PC-3 (cell line): ENCODE results near the gene ABL1. TPM values are rescaled to one million over a fixed set of nuclear protein-coding genes. Genes with fewer than 3 reads are reported as not detected.

Source experiments
- ATAC-seq: fragments of 200-7000 bp; cut with Tn5 transposase; 2 replicates; pipeline ENCODE4 v1.9.1; 2020; ENCODE audit warnings: mild to moderate bottlenecking, moderate library complexity
- BruUV-seq: library from RNA; stranded (reverse); fragments of 400-500 nt; replicated peaks from 2 replicates; lab custom pipeline; 2021; lab: Mats Ljungman, UMichigan
- CTCF ChIA-PET: fragments of 300-600 bp; sonication (Branson Sonifier 250); formaldehyde crosslinking; loops from one replicate; lab custom pipeline; 2022; ENCODE audit warnings: antibody characterized with exemption; lab: Charles Lee
- POLR2A ChIA-PET: fragments of 300-600 bp; sonication (Branson Sonifier 250); formaldehyde crosslinking; loops from one replicate; lab custom pipeline; 2022; ENCODE audit warnings: antibody characterized with exemption; ENCODE audit not compliant: unreplicated experiment; lab: Charles Lee
- DNase-seq: peaks from one replicate; pipeline ENCODE4 v3.0.0-alpha.2; 2015
- H2AFZ ChIP-seq: fragments of 300-600 bp; sonication (generic); 2 replicates; pipeline ENCODE4 v1.6.0; 2016; ENCODE audit warnings: antibody characterized with exemption, low read length
- H3F3A ChIP-seq: fragments of 300-600 bp; sonication (generic); one replicate; pipeline ENCODE4 v1.6.0; 2017; ENCODE audit warnings: antibody characterized with exemption, low read length, control low read depth, mild to moderate bottlenecking; ENCODE audit not compliant: unreplicated experiment
- H3K27ac ChIP-seq: fragments of 300-600 bp; sonication (generic); 2 replicates; pipeline ENCODE4 v1.5.1; 2016; ENCODE audit warnings: mild to moderate bottlenecking, low read length
- H3K27me3 ChIP-seq: fragments of 300-600 bp; sonication (generic); 2 replicates; pipeline ENCODE4 v1.6.1; 2016; ENCODE audit warnings: low read length, mixed read lengths
- H3K36me3 ChIP-seq: fragments of 300-600 bp; sonication (generic); 2 replicates; pipeline ENCODE4 v1.6.1; 2016; ENCODE audit warnings: low read depth, mixed run types, low read length, mixed read lengths
- H3K4me1 ChIP-seq: fragments of 300-600 bp; sonication (generic); 2 replicates; pipeline ENCODE4 v1.5.1; 2016; ENCODE audit warnings: low read length; ENCODE audit not compliant: insufficient read depth
- H3K4me2 ChIP-seq: fragments of 300-600 bp; sonication (generic); 2 replicates; pipeline ENCODE4 v1.6.0; 2016; ENCODE audit warnings: low read length
- H3K4me3 ChIP-seq: fragments of 300-600 bp; sonication (generic); 2 replicates; pipeline ENCODE4 v1.5.1; 2016; ENCODE audit warnings: mild to moderate bottlenecking, low read length, mixed read lengths
- H3K79me2 ChIP-seq: fragments of 300-600 bp; sonication (generic); 2 replicates; pipeline ENCODE4 v1.6.1; 2017; ENCODE audit warnings: low read length, mixed read lengths
- H3K9ac ChIP-seq: fragments of 300-600 bp; sonication (generic); 2 replicates; pipeline ENCODE4 v1.6.0; 2016; ENCODE audit warnings: mild to moderate bottlenecking, low read length
- H3K9me2 ChIP-seq: fragments of 300-600 bp; sonication (generic); replicated peaks from 2 replicates; pipeline ENCODE4 v1.6.1; 2016; ENCODE audit warnings: mixed run types, low read length, mixed read lengths
- H3K9me3 ChIP-seq: fragments of 300-600 bp; sonication (generic); 2 replicates; pipeline ENCODE4 v1.6.1; 2016; ENCODE audit warnings: low read length, mixed read lengths
- H4K20me1 ChIP-seq: fragments of 300-600 bp; sonication (generic); 2 replicates; pipeline ENCODE4 v1.6.1; 2016; ENCODE audit warnings: low read length, mixed read lengths
- CTCF ChIP-seq: fragments of 300-600 bp; sonication (generic); conservative IDR thresholded peaks from 2 replicates; pipeline ENCODE4 v1.5.1; 2017; ENCODE audit warnings: antibody characterized with exemption, low read depth, mild to moderate bottlenecking, low read length
- EZH2 ChIP-seq: fragments of 300-600 bp; sonication (generic); IDR thresholded peaks from one replicate; pipeline ENCODE4 v1.6.1; 2017; ENCODE audit warnings: antibody characterized with exemption, mild to moderate bottlenecking, low read length; ENCODE audit not compliant: unreplicated experiment
- EZH2phosphoT487 ChIP-seq: fragments of 300-600 bp; sonication (generic); IDR thresholded peaks from 2 replicates; pipeline ENCODE4 v1.6.1; 2018; ENCODE audit warnings: mild to moderate bottlenecking, antibody characterized with exemption, low read length, borderline replicate concordance
- intact Hi-C: fragments of 100-400 bp; cut with micrococcal nuclease; formaldehyde crosslinking; loops from 2 replicates; pipeline ENCODE4 v1.9.0; 2023
- total RNA-seq: library from RNA; depleted of rRNA; stranded (reverse); fragments of >200 nt; gene quantifications from 2 replicates; pipeline ENCODE4 v1.2.3, GENCODE V29; 2014

ABL1 gene
- total RNA-seq, 1 experiment from 2014 or later, result 22.8 TPM

- CTCF ChIA-PET, result no interaction called here
These were observed 616 bp downstream of the ABL1 start for GRCh38 chr9:130835441-130836298.

GRCh38 chr9:130837002-130837511, 2.0 kb downstream of the ABL1 start:
- Histone ChIP-seq H3K9ac (no peak overlapping the region), H3K79me2 (peaks cover 66% of the 10 kb centered on the region), H3F3A (no peaks in the 10 kb centered on the region), H3K27me3 (no peaks in the 10 kb centered on the region), H3K9me3 (no peaks in the 10 kb centered on the region), H2AFZ (no peak overlapping the region), H3K4me3 (peak overlapping the region; percentile 73), H3K36me3 (no peaks in the 10 kb centered on the region), H4K20me1 (no peaks in the 10 kb centered on the region), H3K4me1 (peaks cover 28% of the 10 kb centered on the region), H3K9me2 (no peaks in the 10 kb centered on the region), H3K27ac (no peak overlapping the region), H3K4me2 (peak overlapping the region; percentile 83)
- no peak for TF ChIP-seq CTCF
- TF ChIP-seq EZH2phosphoT487, result no peak
- TF ChIP-seq EZH2, result no peak
- POLR2A ChIA-PET, result no interaction called here
- CTCF ChIA-PET, result no interaction called here
- intact Hi-C loops, result no loop called here
- BruUV-seq, result no TSS peak
- DNase-seq (no peak), ATAC-seq (no peak)

More at GRCh38 chr9:130835441-130836298, 616 bp downstream of the ABL1 start:
- DNase-seq (no peak), ATAC-seq (peak; percentile 32)
- Histone ChIP-seq H3K9ac (peak overlapping the region; percentile 80), H3K4me3 (peak overlapping the region; percentile 73), H3K27ac (peak overlapping the region; percentile 26), H3K36me3 (no peaks in the 10 kb centered on the region), H2AFZ (peak overlapping the region; percentile 75), H3K79me2 (peaks cover 54% of the 10 kb centered on the region), H3K9me3 (no peaks in the 10 kb centered on the region), H3F3A (no peaks in the 10 kb centered on the region), H3K9me2 (no peaks in the 10 kb centered on the region), H4K20me1 (no peaks in the 10 kb centered on the region), H3K4me2 (peak overlapping the region; percentile 83), H3K4me1 (peaks cover 28% of the 10 kb centered on the region), H3K27me3 (no peaks in the 10 kb centered on the region)
- POLR2A ChIA-PET, result interaction anchor here (0.7 kb wide), 1 partner anchor 11 kb away, joined by 4 read pairs; no protein-coding TSS in a partner anchor
- TSS peak; percentile 39 for BruUV-seq
- TF ChIP-seq CTCF (no peak; the same call in 1 of the 2 replicates), EZH2 (no peak), EZH2phosphoT487 (no peak)
- intact Hi-C loops, result no loop called here
